Stomach (tissue), 9 donors: ENCODE measurements around the gene NUP98. TPM values are rescaled to one million over a fixed set of nuclear protein-coding genes. Genes with fewer than 3 reads are reported as not detected.

Experiments
- DNase-seq, 2 donors: peaks; one replicate each; pipeline versions ENCODE4 v3.0.0 to v3.0.0-alpha.2; 2013 to 2019
- H3K27ac ChIP-seq, 5 donors: fragments of 200-600 bp in 4 of 5; sonication (generic) in 4 of 5; one replicate each; pipeline ENCODE4 v1.5.1; 2013 to 2019; ENCODE audit warnings: mild to moderate bottlenecking in 1 of 5, moderate library complexity in 1 of 5
- H3K27me3 ChIP-seq, 3 donors: fragments of 200-600 bp; sonication (generic); one replicate each; pipeline ENCODE4 v1.5.1; 2017 to 2019; ENCODE audit warnings: mixed run types in 1 of 3
- H3K36me3 ChIP-seq, 4 donors: fragments of 200-600 bp; sonication (generic); 1 replicate in 3 of 4; 2 replicates in 1 of 4; pipeline ENCODE4 v1.5.1; 2016 to 2019
- H3K4me1 ChIP-seq, 4 donors: fragments of 200-600 bp; sonication (generic); one replicate each; pipeline ENCODE4 v1.5.1; 2016 to 2019
- H3K4me3 ChIP-seq, 4 donors: fragments of 200-600 bp; sonication (generic) in 3 of 4; one replicate each; pipeline ENCODE4 v1.5.1; 2016 to 2019; ENCODE audit warnings: mild to moderate bottlenecking in 1 of 4
- H3K9me3 ChIP-seq, 4 donors: fragments of 200-600 bp; sonication (generic); one replicate each; pipeline ENCODE4 v1.5.1; 2016 to 2019
- EP300 ChIP-seq: sonication (generic); formaldehyde crosslinking; IDR thresholded peaks from one replicate; pipeline ENCODE4 v1.6.1; 2017; ENCODE audit warnings: antibody characterized with exemption
- POLR2A ChIP-seq, 4 donors: fragments of 450-650 bp; IDR thresholded peaks; one replicate each; pipeline ENCODE4 v1.6.1; 2016; ENCODE audit warnings: antibody characterized with exemption in 4 of 4, control low read depth in 2 of 4, mild to moderate bottlenecking in 1 of 4, moderate library complexity in 1 of 4
- POLR2AphosphoS5 ChIP-seq, 3 donors: sonication (generic); formaldehyde crosslinking; IDR thresholded peaks; one replicate each; pipeline ENCODE4 v1.6.1; 2016; ENCODE audit warnings: antibody characterized with exemption in 3 of 3
- WGBS, 5 donors: extraction: QIAGEN DNeasy Blood & Tissue Kit in 3 of 5; methylation state at CpG; one replicate each; pipeline versions ENCODE4 v1.1.5 to v1.1.7; 2013 to 2018; 5-methylcytosine and 5-hydroxymethylcytosine counted together
- intact Hi-C: fragments of 100-400 bp; cut with DNase I; formaldehyde crosslinking; loops from one replicate; pipeline ENCODE4 v1.15.1; 2023; ENCODE audit warnings: low total_unique reads
- polyA plus RNA-seq, 3 donors: library from polyadenylated mRNA; stranded (reverse); fragments of 200-250 nt; gene quantifications; one replicate each; pipeline ENCODE4 v1.2.3, GENCODE V29; 2013
- total RNA-seq, 5 donors: library from RNA; depleted of rRNA; stranded (reverse); fragments of >200 nt; gene quantifications; one replicate each; pipeline versions ENCODE4 v1.1.0 to v1.2.3, GENCODE V29; 2014 to 2016
- TF ChIP-seq, protein P1 (sequence below), 7 experiments: fragments of 450-650 bp in 4 of 7; fragments of 200-600 bp in 3 of 7; sonication (generic) in 3 of 7; IDR thresholded peaks; one replicate each; pipeline ENCODE4 v1.5.1; 2016 to 2019; ENCODE audit warnings: antibody characterized with exemption in 7 of 7, control low read depth in 2 of 7, mild to moderate bottlenecking in 1 of 7
- donor health status: healthy with polysubstance abuse.
- donor health status: Bipolar disorder and iron deficiency.
- donor health status: healthy.

NUP98 gene
- total and polyA plus RNA-seq, 8 donors, result 16.2 to 132 (median 54.9) TPM

DNA sequence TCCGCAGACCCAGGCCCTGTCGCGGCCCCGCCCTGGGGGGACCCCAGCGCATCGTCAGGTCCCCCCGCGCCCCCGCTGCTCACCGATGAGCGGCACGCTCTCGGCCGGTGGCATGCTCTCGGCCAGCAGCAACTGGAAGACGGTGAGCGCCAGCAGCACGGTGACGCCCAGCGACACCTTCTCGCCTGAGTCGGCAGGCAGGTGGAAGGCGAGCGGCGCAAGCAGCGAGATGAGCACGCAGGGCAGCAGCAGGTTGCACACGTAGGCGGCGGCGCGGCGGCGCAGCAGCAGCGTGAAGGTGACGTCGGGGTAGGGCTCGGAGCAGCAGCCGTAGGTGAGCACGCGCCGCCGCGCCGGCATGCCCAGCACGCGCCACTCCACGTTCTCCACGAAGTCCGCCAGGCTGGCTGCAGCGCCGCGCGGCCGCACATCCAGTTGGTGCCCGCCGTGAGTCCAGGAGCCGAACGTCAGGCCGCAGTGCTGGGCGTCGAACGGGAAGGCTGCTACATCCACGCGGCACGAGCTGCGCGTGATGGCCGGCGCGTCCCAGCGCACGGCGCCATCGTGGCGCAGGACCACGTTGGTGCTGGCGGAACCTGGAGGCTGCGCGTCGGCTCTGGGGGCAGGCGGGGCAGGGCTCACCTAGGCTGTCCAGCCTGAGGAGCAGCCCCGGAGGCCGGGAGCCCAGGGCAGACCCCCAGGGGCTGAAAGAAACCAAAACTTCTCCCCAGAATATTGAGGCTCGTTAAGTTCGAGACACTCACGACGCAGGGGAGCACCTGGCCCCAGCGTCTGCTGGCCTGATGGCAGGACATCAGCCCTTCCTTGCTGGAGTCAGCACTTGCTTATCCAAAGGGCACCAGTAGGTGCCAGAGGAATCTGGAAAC lies 130.0 kb downstream of the NUP98 start:
- TF ChIP-seq, protein P1, sequence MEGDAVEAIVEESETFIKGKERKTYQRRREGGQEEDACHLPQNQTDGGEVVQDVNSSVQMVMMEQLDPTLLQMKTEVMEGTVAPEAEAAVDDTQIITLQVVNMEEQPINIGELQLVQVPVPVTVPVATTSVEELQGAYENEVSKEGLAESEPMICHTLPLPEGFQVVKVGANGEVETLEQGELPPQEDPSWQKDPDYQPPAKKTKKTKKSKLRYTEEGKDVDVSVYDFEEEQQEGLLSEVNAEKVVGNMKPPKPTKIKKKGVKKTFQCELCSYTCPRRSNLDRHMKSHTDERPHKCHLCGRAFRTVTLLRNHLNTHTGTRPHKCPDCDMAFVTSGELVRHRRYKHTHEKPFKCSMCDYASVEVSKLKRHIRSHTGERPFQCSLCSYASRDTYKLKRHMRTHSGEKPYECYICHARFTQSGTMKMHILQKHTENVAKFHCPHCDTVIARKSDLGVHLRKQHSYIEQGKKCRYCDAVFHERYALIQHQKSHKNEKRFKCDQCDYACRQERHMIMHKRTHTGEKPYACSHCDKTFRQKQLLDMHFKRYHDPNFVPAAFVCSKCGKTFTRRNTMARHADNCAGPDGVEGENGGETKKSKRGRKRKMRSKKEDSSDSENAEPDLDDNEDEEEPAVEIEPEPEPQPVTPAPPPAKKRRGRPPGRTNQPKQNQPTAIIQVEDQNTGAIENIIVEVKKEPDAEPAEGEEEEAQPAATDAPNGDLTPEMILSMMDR (IDR thresholded peaks at IDR 0.05), result no peak
- no peak for TF ChIP-seq POLR2AphosphoS5 (IDR thresholded peaks at IDR 0.05)
- no peak for TF ChIP-seq POLR2A (IDR thresholded peaks at IDR 0.05)
- no peak for TF ChIP-seq EP300
- Histone ChIP-seq H3K27ac (no peak overlapping the region), H3K36me3 (peaks cover 36 to 85% (median 81%) of the 10 kb centered on the region in 4 donors), H3K9me3 (no peaks in the 10 kb centered on the region), H3K4me3 (no peak overlapping the region), H3K27me3 (no peaks in the 10 kb centered on the region), H3K4me1 (no peaks in the 10 kb centered on the region)
- intact Hi-C loops, result no loop called here
- no peak for DNase-seq
- WGBS, 5 donors, result 97 to 98% (median 98%) methylated on average over 67 to 89 of the region's 89 CpGs

DNA sequence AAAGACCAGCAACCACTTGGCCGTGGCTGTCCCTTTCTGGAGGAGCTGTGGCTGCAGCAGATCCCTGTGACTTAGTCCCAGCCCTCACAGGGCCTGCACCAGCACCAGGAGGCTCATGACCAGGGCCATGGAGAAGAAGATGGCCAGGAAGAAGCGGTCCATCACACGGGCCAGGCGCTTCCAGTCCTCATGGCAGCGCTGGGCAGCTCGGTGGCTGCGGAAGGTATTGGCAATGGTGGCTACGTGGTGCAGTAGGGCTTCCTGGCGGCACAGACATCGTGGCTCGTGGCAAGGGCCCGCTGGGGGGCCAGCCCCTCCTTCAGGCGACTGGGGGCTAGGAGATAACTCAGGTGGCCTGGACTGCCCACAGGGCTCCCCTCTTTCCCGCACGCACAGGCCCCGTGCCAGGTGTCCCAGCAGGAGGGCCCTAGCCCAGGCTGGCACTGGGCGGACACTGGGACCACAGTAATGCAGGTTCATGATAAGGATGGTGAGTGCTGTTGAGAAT lies 131.3 kb downstream of the NUP98 start:
- H3K4me3 ChIP-seq, result no peak overlapping the region
- H3K36me3 ChIP-seq, result peaks cover 36 to 72% (median 68%) of the 10 kb centered on the region in 4 donors
- no peaks in the 10 kb centered on the region for H3K27me3 ChIP-seq
- H3K9me3 ChIP-seq, result no peaks in the 10 kb centered on the region
- 92 to 94% (median 93%) methylated on average over 13 to 17 of the region's 17 CpGs for WGBS, 5 donors
- H3K4me1 ChIP-seq, result no peaks in the 10 kb centered on the region
- no peak overlapping the region for H3K27ac ChIP-seq
- TF ChIP-seq, protein P1 (IDR thresholded peaks at IDR 0.05), result no peak
- TF ChIP-seq POLR2A (IDR thresholded peaks at IDR 0.05), result no peak
- no peak for TF ChIP-seq POLR2AphosphoS5 (IDR thresholded peaks at IDR 0.05)
- TF ChIP-seq EP300, result no peak
- DNase-seq, result no peak
- intact Hi-C loops, result no loop called here

DNA sequence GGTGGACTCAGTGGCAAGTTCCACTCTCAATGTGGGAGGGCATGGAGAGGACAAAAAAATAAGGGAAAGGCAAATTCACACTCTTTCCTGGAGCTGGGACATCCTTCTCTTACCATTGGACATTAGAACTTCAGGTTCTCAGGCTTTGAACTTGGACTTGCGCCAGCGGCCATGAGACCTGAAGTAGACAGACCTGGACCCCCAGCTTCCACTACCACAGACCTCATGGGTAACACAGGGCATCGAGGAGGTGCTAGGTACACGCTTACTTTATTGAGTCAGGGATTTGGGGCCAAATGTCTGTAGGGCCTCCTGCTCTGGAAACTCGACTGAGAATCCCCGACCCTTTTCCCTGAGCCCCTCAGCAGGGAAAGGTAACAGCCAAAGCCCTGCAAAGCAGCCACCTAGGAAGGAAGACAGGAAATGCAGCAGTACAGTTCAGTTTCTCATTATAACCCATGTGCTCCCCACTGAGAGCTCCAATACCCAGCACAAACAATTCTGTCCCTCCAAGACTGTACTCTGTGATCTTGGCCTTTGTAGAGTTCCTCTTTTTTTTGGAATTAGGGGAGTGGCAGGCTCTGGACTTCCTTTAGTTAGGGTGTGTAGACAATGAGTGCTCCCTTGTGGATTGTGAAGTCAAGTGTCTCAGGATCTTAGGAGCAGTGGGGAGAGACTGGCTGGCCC lies 131.9 kb downstream of the NUP98 start:
- H3K36me3 ChIP-seq, result peaks cover 36 to 67% (median 62%) of the 10 kb centered on the region in 4 donors
- no peak overlapping the region for H3K4me3 ChIP-seq
- intact Hi-C loops, result no loop called here
- H3K27ac ChIP-seq, result no peak overlapping the region
- TF ChIP-seq EP300 (no peak), POLR2AphosphoS5 (IDR thresholded peaks at IDR 0.05) (no peak), POLR2A (IDR thresholded peaks at IDR 0.05) (no peak)
- TF ChIP-seq, protein P1 (IDR thresholded peaks at IDR 0.05), result no peak
- no peak for DNase-seq
- no peaks in the 10 kb centered on the region for H3K27me3 ChIP-seq
- no peaks in the 10 kb centered on the region for H3K9me3 ChIP-seq
- WGBS, 5 donors, result 79 to 96% (median 94%) methylated on average over 6 of the region's 6 CpGs
- no peaks in the 10 kb centered on the region for H3K4me1 ChIP-seq

DNA sequence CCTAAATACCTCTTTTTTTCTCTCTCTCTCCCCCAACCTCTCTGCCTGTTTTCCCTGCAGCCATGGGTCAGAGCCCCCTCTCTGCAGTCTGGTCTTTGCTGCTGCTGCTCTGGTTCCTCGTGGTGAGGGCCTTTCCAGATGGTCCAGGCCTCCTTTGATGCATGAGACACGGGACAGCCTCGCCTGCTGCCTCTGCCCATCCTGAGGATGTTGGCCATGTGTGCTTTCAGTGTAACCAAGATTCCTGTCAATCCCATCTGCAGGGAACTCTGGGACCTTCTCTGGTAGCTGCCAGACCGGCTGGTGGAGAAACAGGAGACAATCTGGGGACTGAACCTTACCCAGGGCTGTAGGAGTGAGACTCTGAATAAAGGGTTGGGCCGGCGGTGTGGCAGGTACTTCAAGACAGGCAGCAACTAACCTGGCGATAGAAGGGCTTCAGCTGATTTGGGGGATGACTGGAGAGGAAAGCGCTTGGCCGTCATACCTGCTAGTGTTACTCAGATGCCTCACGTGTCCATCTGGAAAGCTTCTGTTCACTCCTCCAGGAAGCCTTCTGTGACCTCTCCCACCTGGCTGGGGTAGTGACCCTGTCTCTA lies 133.2 kb downstream of the NUP98 start:
- Histone ChIP-seq H3K4me1 (no peaks in the 10 kb centered on the region), H3K36me3 (peaks cover 34 to 54% (median 49%) of the 10 kb centered on the region in 4 donors), H3K4me3 (no peak overlapping the region), H3K27me3 (peaks cover 0 to 3% (median 0%) of the 10 kb centered on the region in 3 donors), H3K27ac (no peak overlapping the region), H3K9me3 (no peaks in the 10 kb centered on the region)
- WGBS, 5 donors, result 81 to 88% (median 84%) methylated on average over 10 of the region's 10 CpGs
- TF ChIP-seq, protein P1 (IDR thresholded peaks at IDR 0.05), result no peak
- TF ChIP-seq EP300, result no peak
- TF ChIP-seq POLR2A (IDR thresholded peaks at IDR 0.05), result no peak
- TF ChIP-seq POLR2AphosphoS5 (IDR thresholded peaks at IDR 0.05), result no peak
- intact Hi-C loops, result no loop called here
- no peak for DNase-seq
